WTC11 (cell line): ENCODE measurements around the gene NR3C2. TPM values are rescaled to one million over a fixed set of nuclear protein-coding genes. Genes with fewer than 3 reads are reported as not detected.

Experiments
- ATAC-seq: fragments of 200-7000 bp; cut with Tn5 transposase; 2 replicates; pipeline ENCODE4 v1.10.0; 2021; ENCODE audit warnings: mild to moderate bottlenecking, moderate library complexity
- Bru-seq: library from RNA; stranded (reverse); fragments of 400-500 nt; gene quantifications from one replicate; lab custom pipeline; 2021; lab: Mats Ljungman, UMichigan
- CTCF ChIA-PET: fragments of 300-600 bp; sonication (Branson Sonifier 250); formaldehyde crosslinking; loops from one replicate; lab custom pipeline; 2021; ENCODE audit warnings: antibody characterized with exemption; lab: Charles Lee
- POLR2A ChIA-PET: fragments of 350-600 bp; sonication (Branson Sonifier 250); formaldehyde crosslinking; loops from one replicate; lab custom pipeline; 2021; ENCODE audit warnings: antibody characterized with exemption; lab: Charles Lee
- DNase-seq: peaks from one replicate; pipeline ENCODE4 v3.0.0; 2021; ENCODE audit warnings: low spot score
- H3K27ac Mint-ChIP-seq: 2 replicates; pipeline ENCODE4 v1.8.0; 2021; ENCODE audit warnings: mixed read lengths
- H3K27me3 Mint-ChIP-seq: 2 replicates; pipeline ENCODE4 v1.8.0; 2021; ENCODE audit warnings: low read depth, mild to moderate bottlenecking, moderate library complexity, mixed read lengths
- H3K36me3 Mint-ChIP-seq: 2 replicates; pipeline ENCODE4 v1.8.0; 2021; ENCODE audit warnings: mixed read lengths
- H3K4me1 Mint-ChIP-seq: 2 replicates; pipeline ENCODE4 v1.8.0; 2022; ENCODE audit warnings: mixed read lengths
- H3K4me3 Mint-ChIP-seq: 2 replicates; pipeline ENCODE4 v1.8.0; 2021; ENCODE audit warnings: mild to moderate bottlenecking, moderate library complexity, mixed read lengths
- H3K9me3 Mint-ChIP-seq: 2 replicates; pipeline ENCODE4 v1.8.0; 2021; ENCODE audit warnings: mixed read lengths
- EMX1 ChIP-seq: fragments of 250-450 bp; sonication (Bioruptor Pico); IDR thresholded peaks from 2 replicates; pipeline ENCODE4 v1.8.0; 2021; ENCODE audit warnings: mild to moderate bottlenecking
- ESRRA ChIP-seq: sonication (generic); formaldehyde crosslinking; IDR thresholded peaks from 2 replicates; pipeline ENCODE4 v1.8.1; 2022; ENCODE audit warnings: mild to moderate bottlenecking, missing genetic modification reagents, borderline replicate concordance
- HMGA2 ChIP-seq: fragments of 250-450 bp; sonication (Bioruptor Pico); IDR thresholded peaks from 2 replicates; pipeline ENCODE4 v1.4.0; 2021; ENCODE audit warnings: mild to moderate bottlenecking, moderate library complexity
- HMGXB4 ChIP-seq: sonication (generic); formaldehyde crosslinking; IDR thresholded peaks from 2 replicates; pipeline ENCODE4 v1.8.1; 2023; ENCODE audit warnings: mild to moderate bottlenecking, moderate library complexity, missing genetic modification reagents
- JAZF1 ChIP-seq: fragments of 250-450 bp; sonication (Bioruptor Pico); IDR thresholded peaks from 2 replicates; pipeline ENCODE4 v1.9.0; 2021; ENCODE audit warnings: moderate library complexity, mild to moderate bottlenecking, inconsistent platforms
- NFATC4 ChIP-seq: fragments of 250-450 bp; sonication (Bioruptor Pico); IDR thresholded peaks from 2 replicates; pipeline ENCODE4 v1.9.0; 2021; ENCODE audit warnings: mild to moderate bottlenecking
- NFYB ChIP-seq: sonication (generic); formaldehyde crosslinking; conservative IDR thresholded peaks from 2 replicates; pipeline ENCODE4 v1.8.0; 2022; ENCODE audit warnings: low read depth, missing genetic modification reagents
- NR2C2 ChIP-seq: sonication (generic); formaldehyde crosslinking; IDR thresholded peaks from 2 replicates; pipeline ENCODE4 v1.8.0; 2022; ENCODE audit warnings: mild to moderate bottlenecking, missing genetic modification reagents
- NR3C1 ChIP-seq: sonication (generic); formaldehyde crosslinking; conservative IDR thresholded peaks from 2 replicates; pipeline ENCODE4 v1.8.1; 2023; ENCODE audit warnings: low read depth, mild to moderate bottlenecking, missing genetic modification reagents
- OVOL2 ChIP-seq: fragments of 250-450 bp; sonication (Bioruptor Pico); IDR thresholded peaks from 2 replicates; pipeline ENCODE4 v1.9.0; 2021; ENCODE audit warnings: mild to moderate bottlenecking, borderline replicate concordance
- SP1 ChIP-seq: sonication (generic); formaldehyde crosslinking; conservative IDR thresholded peaks from 2 replicates; pipeline ENCODE4 v1.8.1; 2022; ENCODE audit warnings: missing genetic modification reagents
- TEAD1 ChIP-seq: sonication (generic); formaldehyde crosslinking; IDR thresholded peaks from 2 replicates; pipeline ENCODE4 v1.8.0; 2022; ENCODE audit warnings: mild to moderate bottlenecking, missing genetic modification reagents
- ZBTB21 ChIP-seq: sonication (generic); formaldehyde crosslinking; IDR thresholded peaks from 2 replicates; pipeline ENCODE4 v1.8.1; 2023; ENCODE audit warnings: mild to moderate bottlenecking, missing genetic modification reagents, borderline replicate concordance
- ZMAT4 ChIP-seq: fragments of 250-450 bp; sonication (Bioruptor Pico); IDR thresholded peaks from 2 replicates; pipeline ENCODE4 v1.9.0; 2021; ENCODE audit warnings: mild to moderate bottlenecking
- ZNF232 ChIP-seq: sonication (generic); formaldehyde crosslinking; IDR thresholded peaks from 2 replicates; pipeline ENCODE4 v1.8.0; 2022; ENCODE audit warnings: mild to moderate bottlenecking, missing genetic modification reagents
- ZNF396 ChIP-seq: fragments of 250-450 bp; sonication (Bioruptor Pico); IDR thresholded peaks from 2 replicates; pipeline ENCODE4 v1.8.0; 2021; ENCODE audit warnings: mild to moderate bottlenecking, moderate library complexity, borderline replicate concordance
- ZNF423 ChIP-seq: fragments of 250-450 bp; sonication (Bioruptor Pico); IDR thresholded peaks from 2 replicates; pipeline ENCODE4 v2.1.2; 2022; ENCODE audit warnings: mild to moderate bottlenecking, moderate library complexity
- long read RNA-seq, 3 experiments: library from RNA in 1 of 3; library from capped mRNA in 1 of 3; library from polyadenylated mRNA in 1 of 3; unstranded in 2 of 3; stranded (forward) in 1 of 3; transcript quantifications; one replicate each; pipeline ENCODE4 v2.0.0, GENCODE V29; 2021
- total RNA-seq: library from RNA; stranded (reverse); gene quantifications from 3 replicates; pipeline ENCODE4 v1.2.3, GENCODE V29; 2021
- TF ChIP-seq, protein P1 (sequence below): sonication (generic); formaldehyde crosslinking; IDR thresholded peaks from 2 replicates; pipeline ENCODE4 v1.8.0; 2022; ENCODE audit warnings: mild to moderate bottlenecking, missing genetic modification reagents
- TF ChIP-seq, protein P2 (sequence below): sonication (generic); formaldehyde crosslinking; IDR thresholded peaks from 2 replicates; pipeline ENCODE4 v1.8.1; 2023; ENCODE audit warnings: mild to moderate bottlenecking, missing genetic modification reagents, moderate library complexity
- TF ChIP-seq, protein P3 (sequence below): sonication (generic); formaldehyde crosslinking; IDR thresholded peaks from 2 replicates; pipeline ENCODE4 v1.8.0; 2022; ENCODE audit warnings: mild to moderate bottlenecking, missing genetic modification reagents
- TF ChIP-seq, protein P4 (sequence below): sonication (generic); formaldehyde crosslinking; IDR thresholded peaks from 2 replicates; pipeline ENCODE4 v1.8.0; 2023; ENCODE audit warnings: missing genetic modification reagents
- TF ChIP-seq, protein P5 (sequence below): sonication (generic); formaldehyde crosslinking; conservative IDR thresholded peaks from 2 replicates; pipeline ENCODE4 v1.8.1; 2022; ENCODE audit warnings: mild to moderate bottlenecking, missing genetic modification reagents
- TF ChIP-seq, protein P6 (sequence below): sonication (generic); formaldehyde crosslinking; IDR thresholded peaks from 2 replicates; pipeline ENCODE4 v1.8.1; 2023; ENCODE audit warnings: mild to moderate bottlenecking, missing genetic modification reagents, borderline replicate concordance

Gene NR3C2
- total RNA-seq = 2.6 to 3.6 TPM (median 2.8 TPM) in 3 replicates
- percentile 46 among the genes with signal in this experiment for Bru-seq, nascent RNA
- long read RNA-seq, experiment 1, full-length matches to known transcripts = 3 of 5 reads
- long read RNA-seq, experiment 1, partial matches to known transcripts = 0 of 5 reads
- long read RNA-seq, experiment 1, other reads (novel, unspliced or antisense) = 2 of 5 reads
- long read RNA-seq, experiment 2, partial matches to known transcripts = 1 of 1 reads
- long read RNA-seq, experiment 2, other reads (novel, unspliced or antisense) = 0 of 1 reads
- long read RNA-seq, experiment 3 = 0 reads

- Mint-ChIP-seq H3K9me3 (no peaks in the 10 kb centered on the region), H3K27me3 (peaks cover 53% of the 10 kb centered on the region), H3K27ac (peak within 1 kb of the TSS; percentile 85; the same call in 1 of the 2 replicates), H3K4me1 (peaks cover 26% of the 10 kb centered on the region), H3K36me3 (no peaks in the 10 kb centered on the region), H3K4me3 (peak within 1 kb of the TSS; percentile 96)
- peak; percentile 57; the same call in 1 of the 2 replicates for TF ChIP-seq SP1 (CRISPR knock-in tag)
- 0 out of 2 replicates have a peak, but pooled peaks have one; percentile 52 for TF ChIP-seq TEAD1
- TF ChIP-seq ZMAT4 (CRISPR knock-in tag) = no peak
- TF ChIP-seq ZNF423 (CRISPR knock-in tag) = peak; percentile 69
- TF ChIP-seq HMGA2 (CRISPR knock-in tag) = no peak
- TF ChIP-seq, protein P1, sequence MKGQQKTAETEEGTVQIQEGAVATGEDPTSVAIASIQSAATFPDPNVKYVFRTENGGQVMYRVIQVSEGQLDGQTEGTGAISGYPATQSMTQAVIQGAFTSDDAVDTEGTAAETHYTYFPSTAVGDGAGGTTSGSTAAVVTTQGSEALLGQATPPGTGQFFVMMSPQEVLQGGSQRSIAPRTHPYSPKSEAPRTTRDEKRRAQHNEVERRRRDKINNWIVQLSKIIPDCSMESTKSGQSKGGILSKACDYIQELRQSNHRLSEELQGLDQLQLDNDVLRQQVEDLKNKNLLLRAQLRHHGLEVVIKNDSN (CRISPR knock-in tag) = peak; percentile 84
- TF ChIP-seq, protein P2, sequence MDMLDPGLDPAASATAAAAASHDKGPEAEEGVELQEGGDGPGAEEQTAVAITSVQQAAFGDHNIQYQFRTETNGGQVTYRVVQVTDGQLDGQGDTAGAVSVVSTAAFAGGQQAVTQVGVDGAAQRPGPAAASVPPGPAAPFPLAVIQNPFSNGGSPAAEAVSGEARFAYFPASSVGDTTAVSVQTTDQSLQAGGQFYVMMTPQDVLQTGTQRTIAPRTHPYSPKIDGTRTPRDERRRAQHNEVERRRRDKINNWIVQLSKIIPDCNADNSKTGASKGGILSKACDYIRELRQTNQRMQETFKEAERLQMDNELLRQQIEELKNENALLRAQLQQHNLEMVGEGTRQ (CRISPR knock-in tag) = peak; percentile 89
- TF ChIP-seq JAZF1 (CRISPR knock-in tag) = no peak
- 0 out of 2 replicates have a peak, but pooled peaks have one; percentile 3 for TF ChIP-seq ZNF232 (CRISPR knock-in tag)
- TF ChIP-seq, protein P3, sequence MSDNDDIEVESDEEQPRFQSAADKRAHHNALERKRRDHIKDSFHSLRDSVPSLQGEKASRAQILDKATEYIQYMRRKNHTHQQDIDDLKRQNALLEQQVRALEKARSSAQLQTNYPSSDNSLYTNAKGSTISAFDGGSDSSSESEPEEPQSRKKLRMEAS (CRISPR knock-in tag) = peak; percentile 15; the same call in 1 of the 2 replicates
- TF ChIP-seq, protein P4, sequence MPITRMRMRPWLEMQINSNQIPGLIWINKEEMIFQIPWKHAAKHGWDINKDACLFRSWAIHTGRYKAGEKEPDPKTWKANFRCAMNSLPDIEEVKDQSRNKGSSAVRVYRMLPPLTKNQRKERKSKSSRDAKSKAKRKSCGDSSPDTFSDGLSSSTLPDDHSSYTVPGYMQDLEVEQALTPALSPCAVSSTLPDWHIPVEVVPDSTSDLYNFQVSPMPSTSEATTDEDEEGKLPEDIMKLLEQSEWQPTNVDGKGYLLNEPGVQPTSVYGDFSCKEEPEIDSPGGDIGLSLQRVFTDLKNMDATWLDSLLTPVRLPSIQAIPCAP = 0 out of 2 replicates have a peak, but pooled peaks have one; percentile 37
- peak; percentile 86 for TF ChIP-seq NFYB (CRISPR knock-in tag)
- TF ChIP-seq ZNF396 (CRISPR knock-in tag) = no peak
- no peak for TF ChIP-seq HMGXB4
- TF ChIP-seq ZBTB21 (CRISPR knock-in tag) = peak; percentile 42; the same call in 1 of the 2 replicates
- DNase-seq = peak; percentile 98
- POLR2A ChIA-PET = interaction anchor here (0.6 to 0.9 kb wide), 2 partner anchors 29 to 607 kb away, joined by 3 read pairs; no protein-coding TSS in a partner anchor
- CTCF ChIA-PET = interaction anchor here (0.6 to 0.7 kb wide), 2 partner anchors 372 to 597 kb away, joined by 3 to 4 read pairs; no protein-coding TSS in a partner anchor
- ATAC-seq = peak; percentile 89
Observed at GRCh38 chr4:148441986-148442831, at the start of gene NR3C2. TSS of gene NR3C2 (minus strand) at chr4:148442414.

GRCh38 chr4:148487181-148487580, 45.0 kb upstream of the NR3C2 start:
- TF ChIP-seq SP1 (CRISPR knock-in tag) (no peak), NFYB (CRISPR knock-in tag) (no peak), NR3C1 (CRISPR knock-in tag) (no peak), EMX1 (no peak), OVOL2 (no peak), ESRRA (no peak), NR2C2 (CRISPR knock-in tag) (no peak), NFATC4 (no peak)
- TF ChIP-seq, protein P5, sequence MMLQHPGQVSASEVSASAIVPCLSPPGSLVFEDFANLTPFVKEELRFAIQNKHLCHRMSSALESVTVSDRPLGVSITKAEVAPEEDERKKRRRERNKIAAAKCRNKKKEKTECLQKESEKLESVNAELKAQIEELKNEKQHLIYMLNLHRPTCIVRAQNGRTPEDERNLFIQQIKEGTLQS = no peak
- TF ChIP-seq, protein P6, sequence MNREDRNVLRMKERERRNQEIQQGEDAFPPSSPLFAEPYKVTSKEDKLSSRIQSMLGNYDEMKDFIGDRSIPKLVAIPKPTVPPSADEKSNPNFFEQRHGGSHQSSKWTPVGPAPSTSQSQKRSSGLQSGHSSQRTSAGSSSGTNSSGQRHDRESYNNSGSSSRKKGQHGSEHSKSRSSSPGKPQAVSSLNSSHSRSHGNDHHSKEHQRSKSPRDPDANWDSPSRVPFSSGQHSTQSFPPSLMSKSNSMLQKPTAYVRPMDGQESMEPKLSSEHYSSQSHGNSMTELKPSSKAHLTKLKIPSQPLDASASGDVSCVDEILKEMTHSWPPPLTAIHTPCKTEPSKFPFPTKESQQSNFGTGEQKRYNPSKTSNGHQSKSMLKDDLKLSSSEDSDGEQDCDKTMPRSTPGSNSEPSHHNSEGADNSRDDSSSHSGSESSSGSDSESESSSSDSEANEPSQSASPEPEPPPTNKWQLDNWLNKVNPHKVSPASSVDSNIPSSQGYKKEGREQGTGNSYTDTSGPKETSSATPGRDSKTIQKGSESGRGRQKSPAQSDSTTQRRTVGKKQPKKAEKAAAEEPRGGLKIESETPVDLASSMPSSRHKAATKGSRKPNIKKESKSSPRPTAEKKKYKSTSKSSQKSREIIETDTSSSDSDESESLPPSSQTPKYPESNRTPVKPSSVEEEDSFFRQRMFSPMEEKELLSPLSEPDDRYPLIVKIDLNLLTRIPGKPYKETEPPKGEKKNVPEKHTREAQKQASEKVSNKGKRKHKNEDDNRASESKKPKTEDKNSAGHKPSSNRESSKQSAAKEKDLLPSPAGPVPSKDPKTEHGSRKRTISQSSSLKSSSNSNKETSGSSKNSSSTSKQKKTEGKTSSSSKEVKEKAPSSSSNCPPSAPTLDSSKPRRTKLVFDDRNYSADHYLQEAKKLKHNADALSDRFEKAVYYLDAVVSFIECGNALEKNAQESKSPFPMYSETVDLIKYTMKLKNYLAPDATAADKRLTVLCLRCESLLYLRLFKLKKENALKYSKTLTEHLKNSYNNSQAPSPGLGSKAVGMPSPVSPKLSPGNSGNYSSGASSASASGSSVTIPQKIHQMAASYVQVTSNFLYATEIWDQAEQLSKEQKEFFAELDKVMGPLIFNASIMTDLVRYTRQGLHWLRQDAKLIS = no peak
- no peak for ATAC-seq
- CTCF ChIA-PET = no interaction called here
- H3K27me3 Mint-ChIP-seq = no peaks in the 10 kb centered on the region; the same call in 1 of the 2 replicates
- H3K27ac Mint-ChIP-seq = no peak overlapping the region
- peaks cover 9% of the 10 kb centered on the region for H3K36me3 Mint-ChIP-seq
- no peaks in the 10 kb centered on the region; the same call in 1 of the 2 replicates for H3K9me3 Mint-ChIP-seq
- POLR2A ChIA-PET = no interaction called here
- no peak overlapping the region for H3K4me3 Mint-ChIP-seq
- DNase-seq = no peak
- no peaks in the 10 kb centered on the region for H3K4me1 Mint-ChIP-seq
